ENCODE data around the gene CACNA1G.

GRCh38 chr17:50627782-50628601 lies 67.5 kb downstream of the CACNA1G start:
- TF ChIP-seq CTCF (IDR thresholded peaks at IDR 0.05; ENCODE audit: insufficient read depth, low read depth, low read length): no peak
- TF ChIP-seq EZH2 (IDR thresholded peaks at IDR 0.05; ENCODE audit: insufficient read depth, low read length): no peak
